ENCODE measurements around the gene MYG1.

DNA sequence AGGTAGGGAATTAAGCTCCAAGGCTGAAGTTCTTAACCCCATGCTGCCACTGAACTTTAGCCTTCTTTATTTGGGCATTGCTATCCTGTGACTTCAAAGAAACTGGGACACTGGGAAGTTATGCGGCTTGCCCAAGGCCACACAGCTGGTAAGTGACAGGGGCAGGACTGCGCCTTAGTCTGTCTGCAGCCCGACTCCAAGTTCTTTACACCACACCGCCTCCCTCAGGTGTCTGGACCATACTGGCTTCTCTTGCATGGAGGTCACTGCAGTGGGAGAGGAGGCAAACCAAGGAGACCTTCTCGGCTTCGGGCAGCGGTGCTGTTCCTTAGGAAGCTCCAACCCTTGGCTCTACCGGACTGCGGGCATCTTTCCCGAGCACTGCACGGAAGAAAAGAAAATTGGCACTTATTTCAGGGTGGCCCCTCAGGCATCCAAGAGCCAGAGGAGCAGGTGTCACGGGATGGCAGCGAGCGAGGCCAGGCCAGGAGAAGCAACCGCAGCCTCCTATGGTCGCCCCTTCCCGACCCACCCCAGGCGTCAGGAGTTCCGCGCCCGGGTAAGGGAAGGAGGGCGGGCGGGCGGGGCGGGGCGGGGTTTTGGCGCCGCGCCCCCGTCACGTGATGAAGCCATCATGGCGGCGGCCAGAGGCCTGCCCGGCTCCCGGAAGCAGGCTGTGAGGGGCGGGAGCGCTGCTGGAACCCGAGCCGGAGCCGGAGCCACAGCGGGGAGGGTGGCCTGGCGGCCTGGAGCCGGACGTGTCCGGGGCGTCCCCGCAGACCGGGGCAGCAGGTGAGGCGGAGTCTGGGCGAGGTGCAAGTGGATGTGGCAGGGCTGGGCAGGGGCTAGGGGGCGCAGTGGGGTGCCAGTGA, 47.8 kb upstream of the MYG1 start:
- TF ChIP-seq, protein P1, sequence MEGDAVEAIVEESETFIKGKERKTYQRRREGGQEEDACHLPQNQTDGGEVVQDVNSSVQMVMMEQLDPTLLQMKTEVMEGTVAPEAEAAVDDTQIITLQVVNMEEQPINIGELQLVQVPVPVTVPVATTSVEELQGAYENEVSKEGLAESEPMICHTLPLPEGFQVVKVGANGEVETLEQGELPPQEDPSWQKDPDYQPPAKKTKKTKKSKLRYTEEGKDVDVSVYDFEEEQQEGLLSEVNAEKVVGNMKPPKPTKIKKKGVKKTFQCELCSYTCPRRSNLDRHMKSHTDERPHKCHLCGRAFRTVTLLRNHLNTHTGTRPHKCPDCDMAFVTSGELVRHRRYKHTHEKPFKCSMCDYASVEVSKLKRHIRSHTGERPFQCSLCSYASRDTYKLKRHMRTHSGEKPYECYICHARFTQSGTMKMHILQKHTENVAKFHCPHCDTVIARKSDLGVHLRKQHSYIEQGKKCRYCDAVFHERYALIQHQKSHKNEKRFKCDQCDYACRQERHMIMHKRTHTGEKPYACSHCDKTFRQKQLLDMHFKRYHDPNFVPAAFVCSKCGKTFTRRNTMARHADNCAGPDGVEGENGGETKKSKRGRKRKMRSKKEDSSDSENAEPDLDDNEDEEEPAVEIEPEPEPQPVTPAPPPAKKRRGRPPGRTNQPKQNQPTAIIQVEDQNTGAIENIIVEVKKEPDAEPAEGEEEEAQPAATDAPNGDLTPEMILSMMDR (IDR thresholded peaks at IDR 0.05), result peak in 5 of 6 experiments; percentile 25 to 63 (median 43)
- TF ChIP-seq POLR2A (IDR thresholded peaks at IDR 0.05), result peak in 1 of 2 donors; percentile 53

All from Peyer's patch (tissue), 4 donors.